Naive thymus-derived CD8-positive, alpha-beta T cell (primary cell): Measurements from ENCODE around the gene HOXB8. TPM values are rescaled to one million over a fixed set of nuclear protein-coding genes. Genes with fewer than 3 reads are reported as not detected.

ENCODE experiments used
- ATAC-seq, 2 donors: fragments of 150-1000 bp; cut with Tn5 transposase in 1 of 2; sonication (Bioruptor Pico), chemical (Tn5 transposase) in 1 of 2; 1 replicate in 1 of 2; 2 replicates in 1 of 2; pipeline ENCODE4 v1.10.0; 2021; ENCODE audit warnings: mild to moderate bottlenecking in 2 of 2, moderate library complexity in 2 of 2
- POLR2A ChIA-PET: fragments of 350-600 bp; sonication (Branson Sonifier 250); formaldehyde crosslinking; loops from one replicate; lab custom pipeline; 2021; ENCODE audit warnings: antibody characterized with exemption; lab: Charles Lee
- DNase-seq, 10 donors: peaks; one replicate each; pipeline versions ENCODE4 v3.0.0 to v3.0.0-alpha.2; 2020 to 2022
- H3K27ac Mint-ChIP-seq, 10 donors: one replicate each; pipeline ENCODE4 v1.8.0; 2020 to 2022; ENCODE audit warnings: mild to moderate bottlenecking in 10 of 10, mixed read lengths in 10 of 10, moderate library complexity in 4 of 10, inconsistent platforms in 1 of 10
- H3K27me3 Mint-ChIP-seq, 5 donors: one replicate each; pipeline ENCODE4 v1.8.0; 2021 to 2022; ENCODE audit warnings: mixed read lengths in 5 of 5
- H3K36me3 Mint-ChIP-seq, 3 donors: one replicate each; pipeline ENCODE4 v1.8.0; 2020 to 2022; ENCODE audit warnings: mixed read lengths in 3 of 3, mild to moderate bottlenecking in 2 of 3, inconsistent platforms in 1 of 3
- H3K4me1 Mint-ChIP-seq, 4 donors: one replicate each; pipeline ENCODE4 v1.8.0; 2021 to 2022; ENCODE audit warnings: mixed read lengths in 4 of 4
- H3K4me3 Mint-ChIP-seq, 10 donors: one replicate each; pipeline ENCODE4 v1.8.0; 2020 to 2022; ENCODE audit warnings: mild to moderate bottlenecking in 10 of 10, mixed read lengths in 10 of 10, moderate library complexity in 6 of 10, inconsistent platforms in 1 of 10
- H3K9me3 Mint-ChIP-seq, 9 donors: one replicate each; pipeline ENCODE4 v1.8.0; 2020 to 2022; ENCODE audit warnings: mixed read lengths in 9 of 9, mild to moderate bottlenecking in 3 of 9, inconsistent platforms in 1 of 9, moderate library complexity in 1 of 9
- polyA plus RNA-seq, 3 donors: library from polyadenylated mRNA; unstranded; fragments of 300-500 nt; fragmentation: Illumina TruSeq; gene quantifications; one replicate each; pipeline ENCODE4 v1.2.3, GENCODE V29; 2021
- total RNA-seq, 8 experiments: library from RNA in 2 of 8; stranded (reverse) in 2 of 8; gene quantifications; one replicate each; pipeline ENCODE4 v1.2.3 and lab custom pipeline; 2021 to 2026

HOXB8 gene
- total and polyA plus RNA-seq, 5 experiments from 2014 or later: not detected

DNA sequence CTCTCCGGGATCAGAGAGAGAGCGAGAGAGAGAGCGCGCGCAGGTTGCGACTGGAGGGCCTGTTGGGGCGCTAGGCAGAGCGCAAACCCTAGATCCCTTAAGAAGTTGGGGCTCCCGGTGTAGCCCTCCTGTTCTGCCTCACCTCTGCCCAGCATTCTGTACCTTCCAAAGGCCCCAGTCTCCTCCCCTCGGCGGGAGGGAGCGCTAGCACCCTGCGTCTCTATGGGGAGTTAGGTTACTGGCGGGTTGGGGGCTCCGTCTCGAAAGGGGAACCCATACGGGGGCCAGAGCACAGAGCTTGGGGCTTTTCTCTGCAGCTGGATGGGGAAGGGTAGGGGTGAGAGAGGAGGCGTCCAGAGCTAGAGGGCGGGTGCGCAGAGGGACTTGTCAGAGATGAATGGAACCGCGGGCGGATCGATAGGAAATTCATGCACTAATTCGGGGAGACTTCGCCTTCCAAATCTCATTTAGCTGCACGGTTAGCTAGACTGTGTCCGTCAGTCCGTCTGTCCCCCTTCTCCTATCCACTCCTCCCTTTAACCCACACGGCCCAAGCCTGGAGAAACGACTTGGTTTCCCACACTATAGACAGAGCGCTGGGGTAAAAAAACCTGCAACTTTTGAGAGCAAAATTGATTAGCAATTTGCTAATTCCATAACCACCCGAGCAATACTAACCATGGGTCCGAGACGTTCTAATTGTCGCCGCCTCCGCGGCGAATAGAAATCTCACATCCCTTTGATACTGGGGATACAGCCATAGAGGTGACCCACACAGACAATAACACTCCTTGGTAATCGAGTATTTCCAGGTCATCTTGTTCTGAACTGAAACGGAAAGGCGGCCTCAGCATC, 36.2 kb downstream of the HOXB8 start:
- ATAC-seq (peak; percentile 58 to 59), DNase-seq (no peak)
- Mint-ChIP-seq H3K4me1 (peaks cover 11 to 60% (median 42%) of the 10 kb centered on the region in 4 donors), H3K9me3 (no peaks in the 10 kb centered on the region), H3K27ac (peak overlapping the region in 9 of 10 donors; percentile 34 to 91 (median 72)), H3K27me3 (peaks cover 39 to 66% (median 54%) of the 10 kb centered on the region in 5 donors), H3K4me3 (peak overlapping the region; percentile 86 to 96 (median 90)), H3K36me3 (no peaks in the 10 kb centered on the region)
- POLR2A ChIA-PET: interaction anchor here (0.9 to 2.2 kb wide), 4 partner anchors 8 to 37 kb away, joined by 3 to 9 read pairs (median 6); partner anchors contain the start of gene HOXB5

GRCh38 chr17:48577946-48578615, 37.0 kb downstream of the HOXB8 start, which contains the start of gene HOXB4:
Gene HOXB4 (minus strand): TSS chr17:48578350. CDS start chr17:48578319, 31 bp downstream.
- peaks cover 36 to 59% (median 54%) of the 10 kb centered on the region in 5 donors for H3K27me3 Mint-ChIP-seq

GRCh38 chr17:48577330-48577945, 37.7 kb downstream of the HOXB8 start:
- DNase-seq (no peak), ATAC-seq (peak; percentile 22 to 38)
- no peaks in the 10 kb centered on the region for H3K36me3 Mint-ChIP-seq
- peak overlapping the region in 4 of 10 donors; percentile 56 to 73 (median 60) for H3K27ac Mint-ChIP-seq
- peak overlapping the region; percentile 55 to 87 (median 83) for H3K4me3 Mint-ChIP-seq
- POLR2A ChIA-PET: interaction anchor here (1.0 to 2.2 kb wide), 4 partner anchors 9 to 34 kb away, joined by 3 to 9 read pairs (median 4); no protein-coding TSS in a partner anchor
- H3K4me1 Mint-ChIP-seq: peaks cover 11 to 62% (median 41%) of the 10 kb centered on the region in 4 donors
- H3K9me3 Mint-ChIP-seq: no peaks in the 10 kb centered on the region
- peaks cover 31 to 52% (median 48%) of the 10 kb centered on the region in 5 donors for H3K27me3 Mint-ChIP-seq

More at GRCh38 chr17:48577946-48578615, 37.0 kb downstream of the HOXB8 start, which contains the start of gene HOXB4:
- ATAC-seq: peak; percentile 77 to 78
- POLR2A ChIA-PET: interaction anchor here (0.9 to 2.2 kb wide), 5 partner anchors 9 to 36 kb away, joined by 3 to 9 read pairs (median 5); partner anchors contain the start of gene HOXB5
- Mint-ChIP-seq H3K36me3 (no peaks in the 10 kb centered on the region), H3K4me1 (peaks cover 11 to 65% (median 43%) of the 10 kb centered on the region in 4 donors), H3K27ac (peak within 1 kb of the TSS; percentile 43 to 91 (median 80)), H3K9me3 (no peaks in the 10 kb centered on the region), H3K4me3 (peak within 1 kb of the TSS; percentile 86 to 96 (median 90))
- DNase-seq: peak; percentile 34 to 80 (median 56)

GRCh38 chr17:48576479-48577309, 38.4 kb downstream of the HOXB8 start:
- H3K36me3 Mint-ChIP-seq: no peaks in the 10 kb centered on the region
- H3K4me3 Mint-ChIP-seq: peak overlapping the region; percentile 59 to 87 (median 83)
- ATAC-seq (no peak), DNase-seq (no peak)
- H3K27ac Mint-ChIP-seq: peak overlapping the region in 2 of 10 donors; percentile 51 to 70
- no peaks in the 10 kb centered on the region for H3K9me3 Mint-ChIP-seq
- peaks cover 28 to 45% (median 44%) of the 10 kb centered on the region in 5 donors for H3K27me3 Mint-ChIP-seq
- POLR2A ChIA-PET: interaction anchor here (1.0 to 2.2 kb wide), 2 partner anchors 20 to 30 kb away, joined by 3 to 9 read pairs; no protein-coding TSS in a partner anchor
- peaks cover 11 to 58% (median 38%) of the 10 kb centered on the region in 4 donors for H3K4me1 Mint-ChIP-seq

GRCh38 chr17:48575673-48576478, 39.2 kb downstream of the HOXB8 start:
- peaks cover 23 to 37% (median 36%) of the 10 kb centered on the region in 5 donors for H3K27me3 Mint-ChIP-seq
- H3K9me3 Mint-ChIP-seq: no peaks in the 10 kb centered on the region
- POLR2A ChIA-PET: interaction anchor here (1.5 kb wide), 1 partner anchor 10 kb away, joined by 4 read pairs; no protein-coding TSS in a partner anchor
- H3K4me3 Mint-ChIP-seq: peak overlapping the region in 2 of 10 donors; percentile 38 to 52
- H3K36me3 Mint-ChIP-seq: no peaks in the 10 kb centered on the region
- peak overlapping the region in 2 of 10 donors; percentile 19 to 79 for H3K27ac Mint-ChIP-seq
- no peak for ATAC-seq
- H3K4me1 Mint-ChIP-seq: peaks cover 11 to 51% (median 31%) of the 10 kb centered on the region in 4 donors
- DNase-seq: no peak

DNA sequence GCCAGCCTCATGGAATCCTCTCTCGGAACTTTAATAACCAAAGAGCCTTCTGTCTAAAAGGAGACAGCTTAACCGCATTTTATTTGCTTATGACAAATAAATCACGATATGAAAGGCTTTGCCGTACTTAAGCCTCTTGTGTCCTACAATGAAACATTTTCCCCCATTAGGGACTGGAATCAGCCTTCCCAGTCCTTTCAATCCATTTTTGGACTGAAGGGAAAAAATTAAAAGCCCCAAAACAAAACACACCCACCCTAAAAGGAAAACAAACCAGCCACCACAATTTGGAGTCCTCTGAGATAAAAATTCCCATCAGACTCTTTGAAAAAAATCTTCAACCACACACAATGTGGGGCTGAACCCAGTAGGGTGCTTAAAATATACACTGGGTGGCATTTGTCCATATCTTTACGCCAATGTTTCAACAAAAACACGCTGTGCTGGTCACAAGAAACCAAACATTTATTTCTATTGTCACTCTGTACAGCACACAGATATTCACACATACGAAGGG, 40.0 kb downstream of the HOXB8 start:
- Mint-ChIP-seq H3K27me3 (peaks cover 17 to 29% (median 29%) of the 10 kb centered on the region in 5 donors), H3K4me1 (peaks cover 11 to 45% (median 27%) of the 10 kb centered on the region in 4 donors), H3K27ac (no peak overlapping the region), H3K9me3 (no peaks in the 10 kb centered on the region), H3K4me3 (no peak overlapping the region), H3K36me3 (no peaks in the 10 kb centered on the region)
- no peak for ATAC-seq
- no peak for DNase-seq
- POLR2A ChIA-PET: interaction anchor here (1.1 to 1.5 kb wide), 2 partner anchors 9 to 121 kb away, joined by 3 to 4 read pairs; no protein-coding TSS in a partner anchor

- H3K36me3 Mint-ChIP-seq: no peaks in the 10 kb centered on the region
- H3K9me3 Mint-ChIP-seq: no peaks in the 10 kb centered on the region
- peaks cover 9 to 41% (median 25%) of the 10 kb centered on the region in 4 donors for H3K4me1 Mint-ChIP-seq
- no peak overlapping the region for H3K27ac Mint-ChIP-seq
- no peak for DNase-seq
- H3K4me3 Mint-ChIP-seq: no peak overlapping the region
- ATAC-seq: no peak
- peaks cover 16 to 27% (median 24%) of the 10 kb centered on the region in 5 donors for H3K27me3 Mint-ChIP-seq
- POLR2A ChIA-PET: interaction anchor here (0.7 to 1.5 kb wide), 3 partner anchors 8 to 121 kb away, joined by 3 to 4 read pairs (median 3); no protein-coding TSS in a partner anchor
Observed at GRCh38 chr17:48574505-48575065, 40.5 kb downstream of the HOXB8 start.

- H3K36me3 Mint-ChIP-seq: peaks cover 0 to 3% (median 0%) of the 10 kb centered on the region in 3 donors
- H3K4me1 Mint-ChIP-seq: peaks cover 5 to 31% (median 9%) of the 10 kb centered on the region in 4 donors
- no peak for DNase-seq
- H3K27me3 Mint-ChIP-seq: peaks cover 9 to 22% (median 17%) of the 10 kb centered on the region in 5 donors
- POLR2A ChIA-PET: no interaction called here
- H3K27ac Mint-ChIP-seq: no peak overlapping the region
- no peak for ATAC-seq
- no peak overlapping the region for H3K4me3 Mint-ChIP-seq
- no peaks in the 10 kb centered on the region for H3K9me3 Mint-ChIP-seq
Observed at GRCh38 chr17:48571826-48572417, 43.2 kb downstream of the HOXB8 start.

DNA sequence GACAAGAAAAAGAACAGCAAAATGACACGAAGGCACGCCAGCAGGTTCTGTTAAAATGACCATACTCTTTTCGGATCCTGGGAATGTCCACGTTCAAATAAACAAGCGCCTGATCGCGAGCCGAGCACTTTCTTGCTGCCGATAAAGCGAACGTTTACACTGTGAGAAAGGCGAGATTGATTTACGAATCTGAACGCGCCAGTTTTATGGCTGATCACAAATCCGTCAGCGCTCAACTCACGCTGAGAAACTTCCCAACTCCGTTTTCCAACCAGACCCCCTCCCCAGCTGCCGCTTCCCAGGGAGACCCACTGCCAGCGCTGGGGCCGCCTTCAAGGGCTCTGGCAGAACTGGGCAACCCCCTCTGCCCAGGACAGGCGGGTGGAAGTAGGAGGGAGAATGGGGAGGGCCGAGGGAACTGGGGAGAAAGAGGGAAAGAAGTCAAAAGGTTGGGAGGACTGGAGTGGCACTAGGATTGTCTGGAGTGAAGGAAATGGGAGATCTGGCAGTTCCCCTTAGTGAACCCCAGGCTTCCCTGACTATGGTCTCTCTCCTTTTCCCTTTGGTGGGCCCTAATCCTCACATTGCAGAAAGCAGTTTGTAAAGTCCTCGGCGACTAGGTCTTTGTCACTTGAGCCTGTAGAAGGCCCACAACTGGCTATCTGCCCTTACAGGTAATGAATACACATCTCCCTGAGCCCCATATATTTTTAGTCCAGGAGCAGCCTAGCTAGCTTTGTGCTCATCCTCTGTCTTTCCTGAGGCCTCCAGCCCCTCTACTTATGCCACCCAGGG, 43.9 kb downstream of the HOXB8 start:
- Mint-ChIP-seq H3K27ac (no peak overlapping the region), H3K4me3 (no peak overlapping the region), H3K27me3 (peaks cover 9 to 20% (median 17%) of the 10 kb centered on the region in 5 donors), H3K9me3 (no peaks in the 10 kb centered on the region), H3K4me1 (peaks cover 4 to 27% (median 7%) of the 10 kb centered on the region in 4 donors), H3K36me3 (peaks cover 0 to 3% (median 0%) of the 10 kb centered on the region in 3 donors)
- POLR2A ChIA-PET: no interaction called here
- no peak for ATAC-seq
- peak in 1 of 10 donors; percentile 42 for DNase-seq
